ENCODE results near the gene STK38L. TPM values are rescaled to one million over a fixed set of nuclear protein-coding genes. Genes with fewer than 3 reads are reported as not detected.

The STK38L gene
- total and polyA plus RNA-seq, 3 donors from 2014 or later, result 19.3 to 43.1 (median 41.5) TPM

GRCh38 chr12:27257104-27257843, 13.2 kb downstream of the STK38L start:
- WGBS, 2 donors, result 83 to 86% methylated on average over 2 of the region's 2 CpGs
- no peak overlapping the region for H3K4me3 ChIP-seq
- TF ChIP-seq POLR2A (IDR thresholded peaks at IDR 0.05), result no peak
- TF ChIP-seq CTCF (IDR thresholded peaks at IDR 0.05), result no peak
- peaks cover 12% of the 10 kb centered on the region for H3K4me1 ChIP-seq
- no peaks in the 10 kb centered on the region for H3K27me3 ChIP-seq
- no peak for DNase-seq
- no peaks in the 10 kb centered on the region for H3K36me3 ChIP-seq (ENCODE audit: low read depth, missing control alignments)
- H3K9me3 ChIP-seq, result no peaks in the 10 kb centered on the region
- H3K27ac ChIP-seq, result no peak overlapping the region
- intact Hi-C loops (cut with DNase I; ENCODE audit: low total_unique reads), result no loop called here

GRCh38 chr12:27260746-27261145, 16.7 kb downstream of the STK38L start:
- WGBS, 2 donors, result 44 to 45% methylated on average over 4 of the region's 4 CpGs
- H3K4me3 ChIP-seq, result no peak overlapping the region
- no peaks in the 10 kb centered on the region for H3K36me3 ChIP-seq (ENCODE audit: low read depth, missing control alignments)
- H3K4me1 ChIP-seq, result peaks cover 12% of the 10 kb centered on the region
- DNase-seq, result no peak
- H3K9me3 ChIP-seq, result no peaks in the 10 kb centered on the region
- no peak for TF ChIP-seq POLR2A (IDR thresholded peaks at IDR 0.05)
- peak overlapping the region; percentile 61 to 71 for H3K27ac ChIP-seq
- H3K27me3 ChIP-seq, result no peaks in the 10 kb centered on the region
- intact Hi-C loops (cut with DNase I; ENCODE audit: low total_unique reads), result no loop called here

GRCh38 chr12:27261866-27262265, 17.8 kb downstream of the STK38L start:
- no peaks in the 10 kb centered on the region for H3K27me3 ChIP-seq
- H3K4me3 ChIP-seq, result no peak overlapping the region
- intact Hi-C loops (cut with DNase I; ENCODE audit: low total_unique reads), result no loop called here
- no peak for DNase-seq
- TF ChIP-seq CTCF (IDR thresholded peaks at IDR 0.05) (no peak), POLR2A (IDR thresholded peaks at IDR 0.05) (no peak)
- H3K36me3 ChIP-seq (ENCODE audit: low read depth, missing control alignments), result no peaks in the 10 kb centered on the region
- H3K4me1 ChIP-seq, result peaks cover 12% of the 10 kb centered on the region
- 77 to 81% methylated on average over 3 of the region's 3 CpGs for WGBS, 2 donors
- no peak overlapping the region for H3K27ac ChIP-seq
- H3K9me3 ChIP-seq, result no peaks in the 10 kb centered on the region

GRCh38 chr12:27270148-27270547, 26.1 kb downstream of the STK38L start:
- intact Hi-C loops (cut with DNase I; ENCODE audit: low total_unique reads), result no loop called here
- no peak for DNase-seq
- no peak overlapping the region for H3K4me3 ChIP-seq
- peaks cover 24% of the 10 kb centered on the region for H3K4me1 ChIP-seq
- no peaks in the 10 kb centered on the region for H3K27me3 ChIP-seq
- no peaks in the 10 kb centered on the region for H3K36me3 ChIP-seq (ENCODE audit: low read depth, missing control alignments)
- no peaks in the 10 kb centered on the region for H3K9me3 ChIP-seq
- H3K27ac ChIP-seq, result no peak overlapping the region
- no peak for TF ChIP-seq POLR2A (IDR thresholded peaks at IDR 0.05)
- no peak for TF ChIP-seq CTCF (IDR thresholded peaks at IDR 0.05)
- 90 to 95% methylated on average over 4 of the region's 4 CpGs for WGBS, 2 donors

- H3K4me3 ChIP-seq, result no peak overlapping the region
- WGBS, 2 donors, result 93% methylated on average over 2 of the region's 2 CpGs
- H3K4me1 ChIP-seq, result peaks cover 26% of the 10 kb centered on the region
- intact Hi-C loops (cut with DNase I; ENCODE audit: low total_unique reads), result no loop called here
- no peak for DNase-seq
- no peaks in the 10 kb centered on the region for H3K9me3 ChIP-seq
- H3K27ac ChIP-seq, result no peak overlapping the region
- TF ChIP-seq CTCF (IDR thresholded peaks at IDR 0.05), result no peak
- TF ChIP-seq POLR2A (IDR thresholded peaks at IDR 0.05), result no peak
- no peaks in the 10 kb centered on the region for H3K36me3 ChIP-seq (ENCODE audit: low read depth, missing control alignments)
- H3K27me3 ChIP-seq, result no peaks in the 10 kb centered on the region
These were observed 27.1 kb downstream of the STK38L start for GRCh38 chr12:27271206-27271605.

All from testis (tissue), 3 donors.